AG09309 (cell line): Measurements from ENCODE around the gene ITGA2.

Experiments
- DNase-seq: peaks from one replicate; pipeline ENCODE4 v3.0.0-alpha.2; 2010; ENCODE audit warnings: low read depth
- H3K4me3 ChIP-seq: 2 replicates; pipeline ENCODE4 v1.5.1; 2011; ENCODE audit warnings: mild to moderate bottlenecking, low read depth, low read length, moderate library complexity; ENCODE audit not compliant: control insufficient read depth
- CTCF ChIP-seq: IDR thresholded peaks from 2 replicates; pipeline ENCODE4 v1.5.1; 2011; ENCODE audit warnings: mild to moderate bottlenecking, low read depth, low read length, inconsistent platforms; ENCODE audit not compliant: insufficient read depth, control insufficient read depth; ENCODE audit errors: missing control alignments

ITGA2 gene

DNA sequence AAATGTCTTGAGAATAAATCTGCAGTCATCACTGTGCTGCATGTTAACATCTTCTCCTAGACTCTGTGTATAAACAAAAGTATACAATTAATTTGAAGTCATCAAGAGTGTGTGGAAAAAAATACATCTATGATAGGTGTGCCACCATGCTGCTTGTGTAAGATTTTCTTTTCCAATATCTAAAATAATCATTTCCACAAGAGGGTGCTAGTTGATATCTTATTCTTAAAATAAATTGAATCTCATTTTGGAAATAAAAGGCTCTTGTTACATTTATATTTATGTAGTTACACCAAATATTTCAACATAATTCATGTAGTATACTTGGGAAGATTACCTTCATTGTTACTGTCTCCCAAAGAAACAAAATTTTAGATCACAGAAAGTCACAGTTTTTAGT, 134.6 kb downstream of the ITGA2 start:
- DNase-seq: no peak
- TF ChIP-seq CTCF: peak; percentile 21
- no peak overlapping the region for H3K4me3 ChIP-seq

DNA sequence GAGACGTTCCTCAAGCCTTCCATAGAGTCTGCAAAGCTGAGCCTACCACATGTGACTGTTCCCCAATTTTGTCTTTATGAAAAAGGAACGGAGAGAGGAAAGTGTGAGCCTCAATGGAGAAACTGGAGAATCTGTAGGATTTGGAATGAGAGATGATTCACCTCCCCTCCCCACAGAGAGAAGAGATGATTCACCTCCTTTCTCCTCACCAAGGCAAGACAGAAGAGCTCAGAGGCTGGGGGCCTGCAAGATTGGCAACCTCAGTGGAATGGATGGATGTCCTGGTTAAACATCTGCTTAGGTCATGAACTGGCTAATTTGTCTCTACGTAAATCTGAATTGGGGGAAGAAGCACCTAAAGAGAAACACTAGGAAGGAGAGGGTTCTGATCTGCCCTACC, 137.4 kb downstream of the ITGA2 start:
- no peak overlapping the region for H3K4me3 ChIP-seq
- no peak for DNase-seq
- no peak for TF ChIP-seq CTCF

GRCh38 chr5:53127107-53127506, 138.0 kb downstream of the ITGA2 start:
- no peak for DNase-seq
- TF ChIP-seq CTCF: no peak
- H3K4me3 ChIP-seq: no peak overlapping the region

DNA sequence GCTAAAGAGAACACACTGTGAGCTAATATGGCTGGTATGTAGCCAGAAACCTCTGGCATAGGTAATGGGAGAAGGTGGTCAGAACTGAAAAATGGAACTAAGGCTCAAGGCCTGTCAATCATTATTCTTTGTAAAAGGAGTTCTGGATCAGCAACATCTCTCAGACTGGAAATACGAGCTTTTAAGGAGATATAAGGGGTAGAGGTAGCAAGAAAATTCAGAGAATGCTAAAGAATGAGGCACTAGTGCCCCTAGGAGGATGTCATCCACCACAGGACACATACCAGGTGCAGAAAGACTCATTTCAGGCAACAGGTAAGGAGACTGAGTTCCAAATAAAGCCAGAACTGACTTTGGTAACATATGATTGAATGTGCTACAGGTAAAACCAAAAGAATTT, 139.3 kb downstream of the ITGA2 start:
- TF ChIP-seq CTCF: no peak
- H3K4me3 ChIP-seq: no peak overlapping the region
- DNase-seq: no peak

- no peak overlapping the region for H3K4me3 ChIP-seq
- TF ChIP-seq CTCF: no peak
- DNase-seq: no peak
Measured at GRCh38 chr5:53130266-53130665, 141.1 kb downstream of the ITGA2 start.

GRCh38 chr5:53133020-53133419, 143.9 kb downstream of the ITGA2 start:
- no peak for TF ChIP-seq CTCF
- no peak overlapping the region for H3K4me3 ChIP-seq

More at GRCh38 chr5:53133020-53133419, 143.9 kb downstream of the ITGA2 start:
- DNase-seq: no peak
